ENCODE data around the gene UCKL1.
"Not testable (repeated sequence)": the region's sequence is repeated elsewhere in the genome, so short reads cannot be mapped to it uniquely, and the experiment has no call there.

Gene UCKL1

GRCh38 chr20:63937596-63937995 lies 18.6 kb downstream of the UCKL1 start:
- H3K9me3 ChIP-seq, result no peaks in the 10 kb centered on the region
- peaks cover 95% of the 10 kb centered on the region for H4K20me1 ChIP-seq
- H3K4me3 ChIP-seq, result no peak overlapping the region
- H3K36me3 ChIP-seq, result peaks cover 87% of the 10 kb centered on the region
- H3K9ac ChIP-seq, result no peak overlapping the region
- no peak overlapping the region for H3K4me2 ChIP-seq
- no peaks in the 10 kb centered on the region for H3K27me3 ChIP-seq
- peaks cover 45% of the 10 kb centered on the region for H3K4me1 ChIP-seq
- no peak for TF ChIP-seq Cebpa-rat (IDR thresholded peaks at IDR 0.05)
- H3K27ac ChIP-seq, result no peak overlapping the region

- Histone ChIP-seq H3K27me3 (no peaks in the 10 kb centered on the region), H3K9ac (no peak overlapping the region), H3K36me3 (peaks cover 98% of the 10 kb centered on the region), H3K9me3 (no peaks in the 10 kb centered on the region), H3K4me3 (no peak overlapping the region), H3K27ac (0 out of 2 replicates have a peak overlapping the region, but pooled peaks have one; percentile 30), H4K20me1 (peaks cover 99% of the 10 kb centered on the region), H3K4me2 (peak overlapping the region; percentile 53), H3K4me1 (peaks cover 50% of the 10 kb centered on the region)
- TF ChIP-seq Cebpa-rat (IDR thresholded peaks at IDR 0.05), result no peak
Observed at GRCh38 chr20:63935447-63935846, 20.8 kb downstream of the UCKL1 start.

GRCh38 chr20:63934271-63935068 lies 21.7 kb downstream of the UCKL1 start:
- H3K4me2 ChIP-seq, result no peak overlapping the region
- no peaks in the 10 kb centered on the region for H3K9me3 ChIP-seq
- H3K27ac ChIP-seq, result no peak overlapping the region
- TF ChIP-seq Cebpa-rat (IDR thresholded peaks at IDR 0.05), result no peak
- H3K36me3 ChIP-seq, result peaks cover 98% of the 10 kb centered on the region
- H3K27me3 ChIP-seq, result no peaks in the 10 kb centered on the region
- H3K9ac ChIP-seq, result 0 out of 2 replicates have a peak overlapping the region, but pooled peaks have one; percentile 22
- peaks cover 99% of the 10 kb centered on the region for H4K20me1 ChIP-seq
- H3K4me3 ChIP-seq, result no peak overlapping the region
- peaks cover 52% of the 10 kb centered on the region for H3K4me1 ChIP-seq

- no peak overlapping the region for H3K27ac ChIP-seq
- no peak for TF ChIP-seq Cebpa-rat (IDR thresholded peaks at IDR 0.05)
- peaks cover 98% of the 10 kb centered on the region for H3K36me3 ChIP-seq
- no peaks in the 10 kb centered on the region for H3K27me3 ChIP-seq
- no peak overlapping the region for H3K4me2 ChIP-seq
- H4K20me1 ChIP-seq, result peaks cover 99% of the 10 kb centered on the region
- H3K9ac ChIP-seq, result no peak overlapping the region
- H3K4me3 ChIP-seq, result no peak overlapping the region
- H3K9me3 ChIP-seq, result no peaks in the 10 kb centered on the region
- H3K4me1 ChIP-seq, result peaks cover 55% of the 10 kb centered on the region
Observed at GRCh38 chr20:63933646-63934045, 22.6 kb downstream of the UCKL1 start.

GRCh38 chr20:63932606-63933160 lies 23.5 kb downstream of the UCKL1 start:
- no peak for TF ChIP-seq Cebpa-rat (IDR thresholded peaks at IDR 0.05)
- H4K20me1 ChIP-seq, result peaks cover 100% of the 10 kb centered on the region
- 0 out of 2 replicates have a peak overlapping the region, but pooled peaks have one; percentile 13 for H3K27ac ChIP-seq
- H3K4me1 ChIP-seq, result peaks cover 57% of the 10 kb centered on the region
- no peak overlapping the region for H3K4me2 ChIP-seq
- H3K36me3 ChIP-seq, result peaks cover 99% of the 10 kb centered on the region
- H3K9ac ChIP-seq, result no peak overlapping the region
- no peaks in the 10 kb centered on the region for H3K9me3 ChIP-seq
- H3K4me3 ChIP-seq, result no peak overlapping the region
- H3K27me3 ChIP-seq, result no peaks in the 10 kb centered on the region

GRCh38 chr20:63931735-63932134 lies 24.5 kb downstream of the UCKL1 start:
- TF ChIP-seq Cebpa-rat (IDR thresholded peaks at IDR 0.05), result no peak
- Histone ChIP-seq H3K36me3 (peaks cover 97% of the 10 kb centered on the region), H4K20me1 (peaks cover 100% of the 10 kb centered on the region), H3K9ac (no peak overlapping the region), H3K27me3 (no peaks in the 10 kb centered on the region), H3K27ac (peak overlapping the region; percentile 76; the same call in 1 of the 2 replicates), H3K4me2 (peak overlapping the region; percentile 71; the same call in 1 of the 2 replicates), H3K4me3 (no peak overlapping the region), H3K9me3 (no peaks in the 10 kb centered on the region), H3K4me1 (peaks cover 67% of the 10 kb centered on the region)

GRCh38 chr20:63930971-63931553 lies 25.2 kb downstream of the UCKL1 start:
- H4K20me1 ChIP-seq, result peaks cover 100% of the 10 kb centered on the region
- H3K9ac ChIP-seq, result peak overlapping the region; percentile 49; the same call in 1 of the 2 replicates
- no peaks in the 10 kb centered on the region for H3K9me3 ChIP-seq
- H3K36me3 ChIP-seq, result peaks cover 97% of the 10 kb centered on the region
- peak overlapping the region; percentile 76 for H3K27ac ChIP-seq
- no peaks in the 10 kb centered on the region for H3K27me3 ChIP-seq
- no peak overlapping the region for H3K4me3 ChIP-seq
- peaks cover 67% of the 10 kb centered on the region for H3K4me1 ChIP-seq
- H3K4me2 ChIP-seq, result peak overlapping the region; percentile 71
- TF ChIP-seq Cebpa-rat (IDR thresholded peaks at IDR 0.05), result no peak

GRCh38 chr20:63929473-63929883 lies 26.7 kb downstream of the UCKL1 start:
- H3K9ac ChIP-seq, H3K27me3 ChIP-seq, H3K9me3 ChIP-seq, H3K4me3 ChIP-seq: not testable (repeated sequence)
- H3K4me1 ChIP-seq, result peaks cover 68% of the 10 kb centered on the region
- H4K20me1 ChIP-seq, result peaks cover 100% of the 10 kb centered on the region
- peak overlapping the region; percentile 76; the same call in 1 of the 2 replicates for H3K27ac ChIP-seq
- peaks cover 82% of the 10 kb centered on the region for H3K36me3 ChIP-seq
- H3K4me2 ChIP-seq, result peak overlapping the region; percentile 71; the same call in 1 of the 2 replicates

- Histone ChIP-seq H3K36me3 (peaks cover 78% of the 10 kb centered on the region), H3K9me3 (no peaks in the 10 kb centered on the region), H3K4me1 (peaks cover 72% of the 10 kb centered on the region), H3K27ac (no peak overlapping the region), H3K4me2 (no peak overlapping the region), H4K20me1 (peaks cover 100% of the 10 kb centered on the region), H3K27me3 (no peaks in the 10 kb centered on the region), H3K9ac (no peak overlapping the region), H3K4me3 (no peak overlapping the region)
- no peak for TF ChIP-seq Cebpa-rat (IDR thresholded peaks at IDR 0.05)
Observed at GRCh38 chr20:63929071-63929470, 27.1 kb downstream of the UCKL1 start.

- Histone ChIP-seq H4K20me1 (peaks cover 100% of the 10 kb centered on the region), H3K27ac (no peak overlapping the region)
Observed at GRCh38 chr20:63926298-63926697, 29.9 kb downstream of the UCKL1 start.

More at GRCh38 chr20:63926298-63926697, 29.9 kb downstream of the UCKL1 start:
- Histone ChIP-seq H3K36me3 (peaks cover 63% of the 10 kb centered on the region), H3K9ac (no peak overlapping the region), H3K9me3 (no peaks in the 10 kb centered on the region), H3K4me2 (peak overlapping the region; percentile 75), H3K4me3 (no peak overlapping the region), H3K27me3 (no peaks in the 10 kb centered on the region), H3K4me1 (peaks cover 81% of the 10 kb centered on the region)
- TF ChIP-seq Cebpa-rat (IDR thresholded peaks at IDR 0.05), result no peak

All from BLaER1 (cell line).